HPDE6-E6E7 (cell line): ENCODE results near the gene RCBTB2.
"Not testable (repeated sequence)": the region's sequence is repeated elsewhere in the genome, so short reads cannot be mapped to it uniquely, and the experiment has no call there.

Experiments
- DNase-seq: peaks from one replicate; pipeline ENCODE4 v3.0.0; 2011; ENCODE audit warnings: missing footprints; ENCODE audit errors: extremely low spot score

RCBTB2 gene

GRCh38 chr13:48494874-48495273 lies 38.0 kb downstream of the RCBTB2 start:
- DNase-seq = no peak

- no peak for DNase-seq
Observed at GRCh38 chr13:48493851-48494250, 39.0 kb downstream of the RCBTB2 start.

GRCh38 chr13:48493066-48493765 lies 39.7 kb downstream of the RCBTB2 start:
- DNase-seq = no peak

- no peak for DNase-seq
Observed at GRCh38 chr13:48492470-48493065, 40.3 kb downstream of the RCBTB2 start.

- no peak for DNase-seq
Observed at GRCh38 chr13:48492096-48492440, 40.8 kb downstream of the RCBTB2 start.

GRCh38 chr13:48491423-48492095 lies 41.3 kb downstream of the RCBTB2 start:
- no peak for DNase-seq

GRCh38 chr13:48490241-48490640 lies 42.6 kb downstream of the RCBTB2 start:
- no peak for DNase-seq

- DNase-seq = no peak
Observed at GRCh38 chr13:48489666-48490065, 43.2 kb downstream of the RCBTB2 start.

- DNase-seq = no peak
Observed at GRCh38 chr13:48488995-48489394, 43.9 kb downstream of the RCBTB2 start.

GRCh38 chr13:48487968-48488367 lies 44.9 kb downstream of the RCBTB2 start:
- no peak for DNase-seq

GRCh38 chr13:48486836-48487235 lies 46.0 kb downstream of the RCBTB2 start:
- DNase-seq = no peak

GRCh38 chr13:48486362-48486761 lies 46.5 kb downstream of the RCBTB2 start:
- no peak for DNase-seq

- DNase-seq = no peak
Observed at GRCh38 chr13:48485432-48485831, 47.4 kb downstream of the RCBTB2 start.

- DNase-seq = no peak
Observed at GRCh38 chr13:48483575-48483974, 49.3 kb downstream of the RCBTB2 start.

- no peak for DNase-seq
Observed at GRCh38 chr13:48478391-48478790, 54.5 kb downstream of the RCBTB2 start.

- DNase-seq = no peak
Observed at GRCh38 chr13:48477191-48477855, 55.6 kb downstream of the RCBTB2 start.

- DNase-seq = no peak
Observed at GRCh38 chr13:48476686-48477085, 56.2 kb downstream of the RCBTB2 start.

GRCh38 chr13:48476215-48476614 lies 56.7 kb downstream of the RCBTB2 start:
- no peak for DNase-seq

GRCh38 chr13:48475230-48475629 lies 57.6 kb downstream of the RCBTB2 start:
- no peak for DNase-seq

- DNase-seq = no peak
Observed at GRCh38 chr13:48457578-48458242, 75.2 kb downstream of the RCBTB2 start.

- DNase-seq = no peak
Observed at GRCh38 chr13:48456546-48456945, 76.3 kb downstream of the RCBTB2 start.

GRCh38 chr13:48451196-48451595 lies 81.7 kb downstream of the RCBTB2 start:
- DNase-seq = not testable (repeated sequence)
